Prostate gland (tissue), 2 donors: ENCODE data around the gene PPP2R2B. TPM values are rescaled to one million over a fixed set of nuclear protein-coding genes. Genes with fewer than 3 reads are reported as not detected.

Source experiments
- DNase-seq: peaks from one replicate; pipeline ENCODE4 v3.0.0-alpha.2; 2019; ENCODE audit warnings: low spot score
- H3K27ac ChIP-seq, 2 donors: fragments of 200-600 bp; sonication (generic); 2 replicates each; pipeline ENCODE4 v1.5.1; 2017 to 2019
- H3K27me3 ChIP-seq: fragments of 200-600 bp; sonication (generic); replicated peaks from 2 replicates; pipeline ENCODE4 v1.5.1; 2019; ENCODE audit not compliant: insufficient read depth
- H3K36me3 ChIP-seq, 2 donors: fragments of 200-600 bp; sonication (generic); 1 replicate in 1 of 2; 2 replicates in 1 of 2; pipeline versions ENCODE4 v1.5.1 to v1.8.1; 2017 to 2019
- H3K4me1 ChIP-seq: fragments of 200-600 bp; sonication (generic); replicated peaks from 2 replicates; pipeline ENCODE4 v1.5.1; 2019
- H3K4me3 ChIP-seq, 2 donors: fragments of 200-600 bp; sonication (generic); 2 replicates each; pipeline ENCODE4 v1.5.1; 2017 to 2019
- H3K9me3 ChIP-seq: fragments of 200-600 bp; sonication (generic); 2 replicates; pipeline ENCODE4 v1.5.1; 2017
- POLR2A ChIP-seq: fragments of 450-650 bp; IDR thresholded peaks from one replicate; pipeline ENCODE4 v1.6.1; 2016; ENCODE audit warnings: antibody characterized with exemption, mild to moderate bottlenecking
- POLR2AphosphoS5 ChIP-seq: sonication (generic); formaldehyde crosslinking; IDR thresholded peaks from one replicate; pipeline ENCODE4 v1.6.1; 2017; ENCODE audit warnings: antibody characterized with exemption
- WGBS: methylation state at CpG from one replicate; pipeline ENCODE4 v1.1.5; 2018; 5-methylcytosine and 5-hydroxymethylcytosine counted together
- intact Hi-C: fragments of 100-400 bp; cut with DNase I; formaldehyde crosslinking; loops from one replicate; pipeline ENCODE4 v1.14.2; 2022
- total RNA-seq, 2 donors: library from RNA; depleted of rRNA; stranded (reverse); fragments of >200 nt; gene quantifications; one replicate each; pipeline ENCODE4 v1.1.0, GENCODE V29; 2016
- TF ChIP-seq, protein P1 (sequence below), 4 experiments: fragments of 200-600 bp in 2 of 4; fragments of 450-650 bp in 2 of 4; sonication (generic) in 2 of 4; IDR thresholded peaks; 1 replicate in 3 of 4; 2 replicates in 1 of 4; pipeline ENCODE4 v1.5.1; 2016 to 2019; ENCODE audit warnings: antibody characterized with exemption in 4 of 4, mild to moderate bottlenecking in 2 of 4, moderate library complexity in 2 of 4

The PPP2R2B gene
- total RNA-seq, 2 donors from 2014 or later, result 0.68 to 2.6 TPM

DNA sequence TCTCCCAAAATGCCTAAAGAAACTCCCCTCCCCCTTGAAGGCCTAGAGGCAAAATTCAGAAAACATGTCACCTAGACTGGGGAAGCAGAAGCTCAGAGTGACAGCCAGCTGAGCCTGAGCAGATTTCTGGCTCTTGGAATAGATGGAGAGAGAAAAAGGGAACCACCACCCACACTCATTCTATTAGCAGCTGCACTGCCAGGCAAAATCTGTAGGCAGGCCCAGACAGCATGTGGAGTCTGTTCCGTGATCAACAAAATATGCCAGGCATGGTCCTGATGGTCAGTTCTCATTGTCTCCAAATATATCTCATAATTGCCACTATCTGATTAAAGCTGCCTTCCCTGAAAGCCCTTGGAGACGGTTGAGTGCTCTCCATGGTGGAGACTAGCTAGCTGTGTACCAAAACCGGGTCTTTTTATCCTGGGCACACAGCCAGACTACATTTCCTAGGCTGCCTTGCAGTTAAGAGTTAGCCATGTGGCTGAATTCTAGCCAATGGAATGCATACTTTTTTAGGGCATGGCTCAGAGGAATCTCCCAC lies 230.8 kb downstream of the PPP2R2B start:
- Histone ChIP-seq H3K4me1 (no peaks in the 10 kb centered on the region), H3K4me3 (no peak overlapping the region), H3K27ac (no peak overlapping the region), H3K27me3 (no peaks in the 10 kb centered on the region), H3K9me3 (no peaks in the 10 kb centered on the region), H3K36me3 (no peaks in the 10 kb centered on the region)
- TF ChIP-seq POLR2AphosphoS5, result no peak
- no peak for TF ChIP-seq POLR2A
- TF ChIP-seq, protein P1, sequence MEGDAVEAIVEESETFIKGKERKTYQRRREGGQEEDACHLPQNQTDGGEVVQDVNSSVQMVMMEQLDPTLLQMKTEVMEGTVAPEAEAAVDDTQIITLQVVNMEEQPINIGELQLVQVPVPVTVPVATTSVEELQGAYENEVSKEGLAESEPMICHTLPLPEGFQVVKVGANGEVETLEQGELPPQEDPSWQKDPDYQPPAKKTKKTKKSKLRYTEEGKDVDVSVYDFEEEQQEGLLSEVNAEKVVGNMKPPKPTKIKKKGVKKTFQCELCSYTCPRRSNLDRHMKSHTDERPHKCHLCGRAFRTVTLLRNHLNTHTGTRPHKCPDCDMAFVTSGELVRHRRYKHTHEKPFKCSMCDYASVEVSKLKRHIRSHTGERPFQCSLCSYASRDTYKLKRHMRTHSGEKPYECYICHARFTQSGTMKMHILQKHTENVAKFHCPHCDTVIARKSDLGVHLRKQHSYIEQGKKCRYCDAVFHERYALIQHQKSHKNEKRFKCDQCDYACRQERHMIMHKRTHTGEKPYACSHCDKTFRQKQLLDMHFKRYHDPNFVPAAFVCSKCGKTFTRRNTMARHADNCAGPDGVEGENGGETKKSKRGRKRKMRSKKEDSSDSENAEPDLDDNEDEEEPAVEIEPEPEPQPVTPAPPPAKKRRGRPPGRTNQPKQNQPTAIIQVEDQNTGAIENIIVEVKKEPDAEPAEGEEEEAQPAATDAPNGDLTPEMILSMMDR (IDR thresholded peaks at IDR 0.05), result no peak
- WGBS, result 19% methylated on average over 3 of the region's 3 CpGs
- intact Hi-C loops, result no loop called here
- DNase-seq, result no peak

DNA sequence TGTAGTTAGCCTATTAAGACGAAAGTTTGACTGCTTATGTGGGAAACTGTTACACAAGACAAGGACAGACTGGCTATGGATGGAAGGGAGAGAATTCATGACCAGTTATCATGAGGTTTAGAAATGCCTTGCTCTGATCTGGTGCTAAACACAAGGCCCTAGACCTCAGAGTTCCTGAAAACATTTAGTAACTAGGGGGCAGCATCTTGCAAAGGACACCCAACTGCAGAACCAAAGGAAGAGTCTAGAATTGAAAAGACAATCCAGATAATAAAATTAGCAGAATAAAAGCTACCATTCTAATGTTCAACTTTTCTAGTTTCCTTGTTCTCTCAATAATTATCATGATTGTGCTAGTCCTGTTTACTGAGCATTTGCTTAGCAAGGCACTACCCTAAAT lies 232.1 kb downstream of the PPP2R2B start:
- Histone ChIP-seq H3K27me3 (no peaks in the 10 kb centered on the region), H3K9me3 (no peaks in the 10 kb centered on the region), H3K27ac (no peak overlapping the region), H3K4me1 (no peaks in the 10 kb centered on the region), H3K4me3 (no peak overlapping the region), H3K36me3 (no peaks in the 10 kb centered on the region)
- intact Hi-C loops, result no loop called here
- 97% methylated on average over 1 of the region's 1 CpG for WGBS
- no peak for DNase-seq
- no peak for TF ChIP-seq POLR2AphosphoS5
- no peak for TF ChIP-seq POLR2A
- TF ChIP-seq, protein P1 (IDR thresholded peaks at IDR 0.05), result no peak

DNA sequence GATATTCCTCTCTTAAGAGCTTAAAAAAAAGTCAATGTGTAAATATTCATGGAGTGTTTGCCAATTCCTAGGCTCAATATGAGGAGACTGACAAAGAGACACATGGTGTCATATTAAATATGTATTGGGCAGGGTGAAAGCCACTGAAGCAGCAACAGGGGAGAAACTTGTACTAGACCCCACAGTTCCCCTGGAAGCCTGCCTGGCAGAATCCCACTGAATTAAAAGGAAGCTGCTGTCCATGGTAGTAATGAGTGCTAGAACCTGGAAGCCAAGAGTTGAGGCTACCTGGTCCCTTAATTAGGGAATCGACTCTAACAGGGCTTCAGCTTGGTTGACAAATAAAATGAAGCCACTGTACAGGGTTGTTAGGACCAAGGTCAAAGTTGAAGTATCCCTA lies 233.2 kb downstream of the PPP2R2B start:
- Histone ChIP-seq H3K9me3 (no peaks in the 10 kb centered on the region), H3K36me3 (no peaks in the 10 kb centered on the region), H3K4me1 (no peaks in the 10 kb centered on the region), H3K27me3 (no peaks in the 10 kb centered on the region), H3K27ac (no peak overlapping the region), H3K4me3 (no peak overlapping the region)
- 35% methylated on average over 1 of the region's 1 CpG for WGBS
- no peak for DNase-seq
- intact Hi-C loops, result no loop called here
- TF ChIP-seq POLR2AphosphoS5, result no peak
- TF ChIP-seq, protein P1 (IDR thresholded peaks at IDR 0.05), result no peak

DNA sequence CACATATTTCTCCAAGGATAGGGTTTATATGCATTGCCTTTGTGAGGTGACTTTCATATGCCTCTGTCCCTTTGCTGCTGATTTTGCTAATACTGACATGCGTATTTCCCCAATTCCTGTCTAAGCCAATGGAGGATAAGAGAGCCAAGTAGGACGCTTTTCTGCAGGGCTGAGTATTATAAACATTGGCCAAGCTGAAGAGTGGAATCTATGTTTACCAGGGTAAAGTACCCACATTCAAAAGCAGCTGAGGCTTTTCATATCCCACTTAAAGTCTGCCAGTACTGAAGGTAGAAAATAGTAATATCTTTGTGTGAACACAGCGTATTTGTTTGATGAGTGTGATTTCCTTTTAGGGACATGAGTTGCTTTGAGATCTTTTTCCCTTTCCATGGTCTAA lies 233.7 kb downstream of the PPP2R2B start:
- DNase-seq, result no peak
- intact Hi-C loops, result no loop called here
- Histone ChIP-seq H3K4me1 (no peaks in the 10 kb centered on the region), H3K9me3 (no peaks in the 10 kb centered on the region), H3K27ac (no peak overlapping the region), H3K36me3 (no peaks in the 10 kb centered on the region), H3K27me3 (no peaks in the 10 kb centered on the region), H3K4me3 (no peak overlapping the region)
- WGBS, result 82% methylated on average over 3 of the region's 3 CpGs
- TF ChIP-seq POLR2A (no peak), POLR2AphosphoS5 (no peak)
- TF ChIP-seq, protein P1 (IDR thresholded peaks at IDR 0.05), result no peak

DNA sequence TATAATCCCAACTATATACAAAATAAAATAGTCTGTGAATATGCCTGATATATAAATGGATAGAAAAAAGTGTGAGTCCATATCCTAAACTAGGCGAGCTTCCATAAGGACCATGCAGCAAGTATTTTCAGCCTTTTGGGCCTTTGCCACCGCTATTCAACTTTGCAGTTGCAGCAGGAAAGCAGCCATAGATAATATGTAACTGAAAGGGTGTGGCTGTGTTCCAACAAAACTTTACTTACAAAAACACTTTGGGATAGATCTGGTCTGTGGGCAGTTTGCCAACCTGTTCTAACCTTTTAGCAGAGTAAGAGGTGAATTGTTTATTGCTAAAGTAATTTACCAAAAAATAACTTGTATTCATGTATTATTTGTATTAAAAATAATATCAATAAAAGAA lies 234.8 kb downstream of the PPP2R2B start:
- no peaks in the 10 kb centered on the region for H3K27me3 ChIP-seq
- TF ChIP-seq, protein P1 (IDR thresholded peaks at IDR 0.05), result no peak
- TF ChIP-seq POLR2A (no peak), POLR2AphosphoS5 (no peak)
- H3K27ac ChIP-seq, result no peak overlapping the region
- DNase-seq, result no peak
- no peak overlapping the region for H3K4me3 ChIP-seq
- H3K9me3 ChIP-seq, result no peaks in the 10 kb centered on the region
- WGBS, result 37% methylated on average over 2 of the region's 2 CpGs
- no peaks in the 10 kb centered on the region for H3K4me1 ChIP-seq
- intact Hi-C loops, result no loop called here
- H3K36me3 ChIP-seq, result no peaks in the 10 kb centered on the region
